Astrocyte of the cerebellum (primary cell): ENCODE data around the gene GRK3.

Experiments used
- DNase-seq: peaks from one replicate; pipeline ENCODE4 v3.0.0-alpha.2; 2011; ENCODE audit warnings: low read depth
- H3K4me3 ChIP-seq: 2 replicates; pipeline ENCODE4 v1.5.1; 2011; ENCODE audit warnings: mild to moderate bottlenecking, low read depth, low read length, moderate library complexity
- CTCF ChIP-seq: IDR thresholded peaks from 2 replicates; pipeline ENCODE4 v1.5.1; 2012; ENCODE audit warnings: low read length, low read depth, moderate library complexity, mild to moderate bottlenecking; ENCODE audit errors: missing control alignments
- in situ Hi-C: cut with HindIII; loops from 2 replicates; pipeline ENCODE4 v1.10.0; 2017; ENCODE audit warnings: low sequenced_read_pairs

GRK3 gene

GRCh38 chr22:25762147-25762546 lies 197.7 kb downstream of the GRK3 start:
- no peak for TF ChIP-seq CTCF
- DNase-seq = no peak
- H3K4me3 ChIP-seq = no peak overlapping the region
- in situ Hi-C loops = no loop called here

- in situ Hi-C loops = no loop called here
- TF ChIP-seq CTCF = no peak
- DNase-seq = no peak
- H3K4me3 ChIP-seq = no peak overlapping the region
Measured at GRCh38 chr22:25763239-25763777, 198.8 kb downstream of the GRK3 start.

GRCh38 chr22:25764270-25765015 lies 200.0 kb downstream of the GRK3 start:
- H3K4me3 ChIP-seq = no peak overlapping the region
- no peak for DNase-seq
- in situ Hi-C loops = no loop called here
- TF ChIP-seq CTCF = no peak

GRCh38 chr22:25765016-25765367 lies 200.5 kb downstream of the GRK3 start:
- in situ Hi-C loops = no loop called here
- DNase-seq = no peak
- no peak overlapping the region for H3K4me3 ChIP-seq
- no peak for TF ChIP-seq CTCF

- no peak overlapping the region for H3K4me3 ChIP-seq
- no peak for DNase-seq
- TF ChIP-seq CTCF = no peak
- in situ Hi-C loops = no loop called here
Measured at GRCh38 chr22:25765801-25766200, 201.3 kb downstream of the GRK3 start.

- in situ Hi-C loops = no loop called here
- H3K4me3 ChIP-seq = no peak overlapping the region
- DNase-seq = no peak
- no peak for TF ChIP-seq CTCF
Measured at GRCh38 chr22:25766418-25766817, 201.9 kb downstream of the GRK3 start.
